ENCODE results near the gene C4A.
"Not testable (repeated sequence)": the region's sequence is repeated elsewhere in the genome, so short reads cannot be mapped to it uniquely, and the experiment has no call there.

GRCh38 chr6:32008616-32009015, 26.8 kb downstream of the C4A start:
- not testable (repeated sequence) for TF ChIP-seq CTCF (conservative IDR thresholded peaks at IDR 0.05; ENCODE audit: low read depth, low read length); RFX5 (IDR thresholded peaks at IDR 0.05; ENCODE audit: low read depth, low read length); BHLHE40 (IDR thresholded peaks at IDR 0.05; ENCODE audit: low read depth, low read length)
